CD4-positive, alpha-beta T cell treated with Interleukin-15 for 1 hour (primary cell): ENCODE measurements around the gene HACL1.
"Not testable (repeated sequence)": the region's sequence is repeated elsewhere in the genome, so short reads cannot be mapped to it uniquely, and the experiment has no call there.

Experiments used
- DNase-seq: peaks from one replicate; pipeline ENCODE4 v3.0.0-alpha.2; 2020

The HACL1 gene

DNA sequence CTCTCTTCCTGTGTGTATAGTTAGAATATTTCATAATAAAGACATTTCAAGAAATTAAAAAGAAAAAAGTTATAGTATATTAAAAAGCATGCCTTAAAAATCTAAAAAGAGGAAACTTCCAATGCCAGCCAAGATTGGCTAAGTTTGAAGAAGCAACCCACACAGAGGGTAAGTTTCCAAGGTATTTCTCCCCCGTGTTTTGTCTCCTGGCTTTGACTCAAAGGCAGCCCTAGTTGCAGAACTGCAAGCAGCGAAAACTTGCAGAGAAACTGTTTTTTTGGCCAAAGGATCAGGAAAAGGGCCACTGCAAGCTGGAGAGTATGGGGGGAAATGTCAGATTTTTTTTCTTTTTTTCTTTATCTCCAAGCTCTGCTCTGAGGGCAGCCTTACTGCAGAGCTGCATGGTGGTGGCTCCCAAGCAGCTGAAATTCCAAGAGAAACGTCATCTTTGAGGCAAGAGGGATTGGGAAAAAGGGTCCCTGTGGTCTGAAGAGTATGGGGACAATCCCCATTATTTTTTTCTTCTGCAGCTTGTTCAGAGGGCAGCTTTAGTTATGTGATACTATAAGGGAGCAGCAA lies 23.0 kb downstream of the HACL1 start:
- no peak for DNase-seq

- DNase-seq = no peak
These were observed 24.9 kb downstream of the HACL1 start for GRCh38 chr3:15576475-15576874.

DNA sequence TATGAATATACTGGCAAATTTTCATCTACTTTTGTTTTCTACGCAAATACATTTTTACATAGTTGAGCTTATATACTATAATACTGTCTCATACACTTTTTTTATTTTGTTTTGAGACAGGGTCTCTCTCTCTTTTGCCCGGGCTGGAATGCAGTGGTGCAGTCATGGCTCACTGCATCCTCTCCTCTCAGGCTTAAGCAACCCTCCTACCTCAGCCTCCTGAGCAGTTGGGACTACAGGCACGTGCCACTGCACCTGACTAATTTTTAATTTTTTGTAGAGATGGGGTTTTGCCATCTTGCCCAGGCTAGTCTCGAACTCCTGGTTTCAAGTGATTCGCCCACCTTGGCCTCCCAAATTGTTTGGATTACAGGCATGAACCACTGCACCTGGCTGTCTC lies 25.9 kb downstream of the HACL1 start:
- no peak for DNase-seq

- DNase-seq = no peak
These were observed 29.2 kb downstream of the HACL1 start for GRCh38 chr3:15572138-15572537.

GRCh38 chr3:15563190-15563589 lies 38.2 kb downstream of the HACL1 start:
- DNase-seq = no peak

GRCh38 chr3:15562560-15562959 lies 38.8 kb downstream of the HACL1 start:
- DNase-seq = no peak

DNA sequence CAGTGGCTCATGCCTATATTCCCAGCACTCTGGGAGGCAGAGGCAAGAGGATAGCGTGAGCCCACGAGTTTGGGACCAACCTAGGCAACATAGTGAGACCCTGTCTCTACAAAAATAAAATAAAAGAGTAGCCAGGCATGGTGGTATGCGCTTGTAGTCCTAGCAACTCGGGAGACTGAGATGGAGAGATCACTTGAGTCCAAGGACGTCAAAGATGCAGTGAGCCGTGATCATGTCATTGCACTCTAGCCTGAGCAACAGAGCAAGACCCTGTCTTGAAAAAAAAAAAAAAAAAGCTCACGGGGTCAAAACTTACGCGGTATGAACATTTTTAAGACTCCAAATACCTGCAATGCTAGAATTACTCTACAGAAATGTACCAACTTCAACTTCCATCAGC lies 42.8 kb downstream of the HACL1 start:
- no peak for DNase-seq

DNA sequence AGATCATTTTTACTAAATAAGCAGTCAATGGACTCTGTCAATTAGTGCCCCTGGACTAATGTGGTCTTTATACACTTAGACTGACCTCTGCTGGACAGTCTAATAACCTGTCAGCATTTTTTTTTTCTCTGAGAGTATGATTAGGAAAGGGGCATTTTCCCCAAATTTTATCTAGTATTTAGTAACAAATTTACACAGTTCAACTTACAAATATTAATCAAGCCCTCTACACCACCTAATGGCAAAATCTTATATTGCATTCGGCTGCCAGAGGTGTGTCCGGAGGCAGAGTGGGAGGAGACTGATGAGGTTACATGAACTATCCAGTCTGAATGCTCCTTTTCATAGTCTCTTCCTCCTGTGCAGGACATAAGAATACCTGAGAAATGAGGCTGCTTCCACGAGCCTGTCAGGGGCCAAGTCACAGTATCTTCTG lies 43.8 kb downstream of the HACL1 start:
- peak; percentile 68 for DNase-seq

DNA sequence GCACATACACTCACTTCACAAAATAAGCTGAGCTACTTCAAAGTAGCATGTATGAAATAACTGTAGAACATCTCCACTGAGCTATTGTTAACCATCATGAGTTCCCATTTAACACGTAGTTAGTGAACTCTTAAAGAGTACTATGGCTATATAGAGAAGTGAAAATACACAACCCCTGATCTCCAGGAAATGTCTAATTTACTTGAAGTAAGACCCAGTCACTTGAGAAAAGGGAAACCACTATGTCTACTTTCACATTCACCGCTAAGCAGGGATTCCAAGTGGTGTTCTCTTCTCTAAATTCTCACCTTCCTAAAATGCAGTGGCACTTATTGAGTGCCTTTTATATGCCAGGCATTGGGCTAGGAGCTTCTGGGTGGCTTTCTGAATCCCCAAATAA lies 44.9 kb downstream of the HACL1 start:
- DNase-seq = no peak

GRCh38 chr3:15553749-15554148 lies 47.6 kb downstream of the HACL1 start:
- DNase-seq = no peak

- no peak for DNase-seq
These were observed 49.5 kb downstream of the HACL1 start for GRCh38 chr3:15551902-15552301.

GRCh38 chr3:15549846-15550245 lies 51.5 kb downstream of the HACL1 start:
- DNase-seq = no peak

- no peak for DNase-seq
These were observed 58.8 kb downstream of the HACL1 start for GRCh38 chr3:15542614-15543013.

GRCh38 chr3:15541371-15541770 lies 60.0 kb downstream of the HACL1 start:
- DNase-seq = no peak

DNA sequence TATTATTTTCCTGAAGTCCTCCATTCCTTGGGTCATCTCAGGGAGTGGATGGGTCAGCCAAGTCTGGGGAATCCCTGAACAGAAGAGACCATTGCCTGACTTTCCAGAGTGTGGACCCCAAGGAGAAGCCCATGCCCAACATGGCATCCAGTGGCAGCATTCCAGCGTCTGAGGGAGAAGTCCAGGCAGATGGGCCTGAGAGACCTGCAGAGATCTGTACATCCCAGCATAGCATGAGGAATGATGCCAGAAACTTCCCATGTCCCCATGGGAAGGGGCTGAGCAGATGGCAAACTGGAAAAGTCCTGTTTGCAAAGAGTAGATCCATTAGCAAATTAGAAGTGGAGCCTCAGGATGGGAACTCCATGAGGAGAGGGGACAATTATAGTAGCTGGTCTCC lies 62.3 kb downstream of the HACL1 start:
- no peak for DNase-seq

DNA sequence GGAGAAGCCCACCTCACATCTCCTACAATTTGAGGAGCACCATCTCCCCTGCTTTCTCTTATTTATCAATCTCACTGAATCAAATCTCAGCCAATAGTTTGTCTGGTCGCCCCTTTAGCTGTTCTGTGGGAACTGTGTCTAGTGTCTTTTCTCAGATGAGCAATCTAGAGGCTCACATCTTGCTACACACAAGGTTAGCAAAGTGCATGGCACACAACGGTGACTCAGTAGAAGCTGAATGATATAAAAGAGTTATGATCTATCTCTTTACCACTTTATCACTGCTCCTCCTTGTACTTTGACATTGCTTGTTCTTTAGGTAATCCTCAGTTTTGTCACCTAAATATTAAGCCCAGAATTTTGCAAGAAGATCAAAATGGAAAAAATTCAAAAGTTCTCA lies 63.0 kb downstream of the HACL1 start:
- DNase-seq = no peak

- DNase-seq = no peak
These were observed 64.5 kb downstream of the HACL1 start for GRCh38 chr3:15536856-15537255.

DNA sequence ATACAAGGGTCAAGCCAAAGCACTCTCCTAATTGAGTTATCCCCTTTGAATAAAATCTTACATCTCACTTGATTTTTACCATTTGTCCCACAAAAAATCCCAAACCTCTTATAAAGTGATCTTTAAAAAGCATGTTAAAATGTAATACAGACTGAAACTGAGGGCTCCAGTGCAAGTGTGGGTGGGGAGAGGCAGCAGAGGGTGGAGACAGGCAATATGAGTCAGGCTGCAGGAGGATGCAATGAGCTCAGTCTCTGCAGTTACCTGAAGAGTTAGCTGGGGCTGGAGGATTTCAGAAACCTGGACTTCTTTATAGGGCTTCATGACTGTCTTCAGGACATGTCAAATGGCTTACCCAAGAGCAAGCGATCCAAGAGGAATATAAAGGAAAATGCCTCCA lies 65.6 kb downstream of the HACL1 start:
- no peak for DNase-seq

GRCh38 chr3:15532614-15533013 lies 68.8 kb downstream of the HACL1 start:
- not testable (repeated sequence) for DNase-seq

GRCh38 chr3:15531346-15531745 lies 70.0 kb downstream of the HACL1 start:
- no peak for DNase-seq

DNA sequence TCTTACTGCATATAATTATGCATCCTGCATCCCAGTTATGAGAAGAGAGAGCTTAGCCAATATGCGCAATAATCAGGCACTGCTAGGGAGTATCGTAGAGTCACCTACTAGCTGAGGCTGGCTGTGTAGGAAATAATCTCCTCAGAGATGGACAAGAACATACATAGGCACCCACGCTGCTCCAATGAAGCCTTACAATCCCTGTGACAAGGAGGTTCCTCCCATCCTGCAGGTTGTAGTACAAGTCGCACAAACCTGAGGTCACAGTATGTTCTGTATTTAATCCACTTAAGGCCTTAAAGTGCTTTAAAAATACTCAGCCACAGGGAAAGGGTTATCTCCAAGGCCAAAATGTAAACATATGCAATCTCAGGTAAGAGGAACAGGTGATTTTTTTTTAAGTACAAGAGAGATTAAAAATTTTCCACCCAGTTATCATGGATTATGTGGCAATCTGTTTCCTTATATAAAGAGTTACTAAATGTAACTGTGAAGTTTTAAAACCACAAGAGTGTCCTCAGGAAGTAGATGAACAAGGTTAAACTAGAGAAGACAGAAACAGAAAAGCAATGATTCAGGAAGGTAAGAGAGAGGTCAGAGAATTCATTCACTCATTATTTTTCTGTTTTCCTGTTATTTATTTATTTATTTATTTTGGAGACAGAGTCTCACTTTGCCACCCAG lies 72.4 kb downstream of the HACL1 start:
- no peak for DNase-seq

GRCh38 chr3:15527031-15527459 lies 74.3 kb downstream of the HACL1 start:
- DNase-seq = no peak

GRCh38 chr3:15525790-15526189 lies 75.6 kb downstream of the HACL1 start:
- DNase-seq = no peak

DNA sequence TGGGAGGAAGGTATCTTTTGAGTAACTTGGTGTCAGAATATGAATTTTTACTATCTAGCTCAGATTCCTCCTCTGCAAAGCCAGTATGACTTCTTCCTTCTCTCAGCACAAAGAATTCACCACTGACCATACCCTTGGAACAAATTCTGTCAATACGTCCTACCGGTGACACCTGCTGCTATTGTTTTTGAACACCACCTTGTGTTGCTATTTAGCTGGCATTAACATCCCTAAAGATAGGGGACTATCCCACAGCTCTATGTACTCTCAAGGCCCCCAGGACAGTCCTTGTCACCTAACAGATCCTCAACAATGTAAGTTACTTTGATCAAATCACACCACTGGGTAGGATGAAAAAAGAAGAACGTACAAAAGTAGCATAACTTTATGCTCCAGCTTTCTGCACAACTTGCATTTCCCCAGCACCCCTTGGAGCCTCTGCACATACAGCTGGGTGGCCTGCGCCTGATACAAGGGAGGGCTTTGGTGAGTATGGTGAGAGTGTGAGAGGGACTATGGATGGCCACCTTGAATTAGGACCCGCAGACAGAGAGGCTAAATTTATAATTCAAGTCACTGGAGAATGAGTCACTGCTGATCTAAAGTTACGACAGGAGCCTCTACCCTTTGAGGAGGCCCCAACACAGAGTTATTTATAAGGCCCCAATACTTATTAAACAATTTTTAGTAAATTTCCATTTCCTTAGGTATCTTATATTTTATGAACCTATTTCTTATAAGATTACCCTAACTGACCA lies 77.5 kb downstream of the HACL1 start:
- DNase-seq = no peak
